Endothelial cell of umbilical vein (primary cell): ENCODE measurements around the gene TMPRSS3.

Source experiments
- EZH2 ChIP-seq: IDR thresholded peaks from 2 replicates; pipeline ENCODE4 v1.6.1; 2012; ENCODE audit warnings: borderline replicate concordance, low read depth, mild to moderate bottlenecking, moderate library complexity, low read length, inconsistent platforms; ENCODE audit not compliant: severe bottlenecking
- GATA2 ChIP-seq: IDR thresholded peaks from 2 replicates; pipeline ENCODE4 v1.7.0; 2011; ENCODE audit warnings: low read depth, mild to moderate bottlenecking, moderate library complexity, mixed read lengths, low read length; ENCODE audit not compliant: insufficient read length, insufficient read depth
- JUN ChIP-seq: IDR thresholded peaks from 2 replicates; pipeline ENCODE4 v1.6.1; 2011; ENCODE audit warnings: borderline replicate concordance, low read depth; ENCODE audit not compliant: insufficient read length, insufficient read depth
- MYC ChIP-seq: IDR thresholded peaks from one replicate; pipeline ENCODE4 v1.6.1; 2011; ENCODE audit warnings: mild to moderate bottlenecking, low read depth, low read length
- POLR2A ChIP-seq: IDR thresholded peaks from 2 replicates; pipeline ENCODE4 v1.6.1; 2012; ENCODE audit warnings: low read depth, mild to moderate bottlenecking, control low read depth, low read length
- POLR2AphosphoS5 ChIP-seq: IDR thresholded peaks from 2 replicates; pipeline ENCODE4 v1.6.1; 2012; ENCODE audit warnings: low read depth, mild to moderate bottlenecking, control low read depth, low read length, moderate library complexity; ENCODE audit not compliant: insufficient read depth
- TF ChIP-seq, protein P1 (sequence below), 2 donors: IDR thresholded peaks; 1 replicate in 1 of 2; 2 replicates in 1 of 2; pipeline ENCODE4 v1.5.1; 2011; ENCODE audit warnings: low read length in 2 of 2, mild to moderate bottlenecking in 2 of 2, moderate library complexity in 2 of 2, control low read depth in 1 of 2, inconsistent platforms in 1 of 2, low read depth in 1 of 2; ENCODE audit not compliant: insufficient read depth in 1 of 2; ENCODE audit errors: extremely low read depth in 1 of 2
- TF ChIP-seq, protein P2 (sequence below): IDR thresholded peaks from 2 replicates; pipeline ENCODE4 v1.6.1; 2011; ENCODE audit not compliant: insufficient read depth, insufficient read length

DNA sequence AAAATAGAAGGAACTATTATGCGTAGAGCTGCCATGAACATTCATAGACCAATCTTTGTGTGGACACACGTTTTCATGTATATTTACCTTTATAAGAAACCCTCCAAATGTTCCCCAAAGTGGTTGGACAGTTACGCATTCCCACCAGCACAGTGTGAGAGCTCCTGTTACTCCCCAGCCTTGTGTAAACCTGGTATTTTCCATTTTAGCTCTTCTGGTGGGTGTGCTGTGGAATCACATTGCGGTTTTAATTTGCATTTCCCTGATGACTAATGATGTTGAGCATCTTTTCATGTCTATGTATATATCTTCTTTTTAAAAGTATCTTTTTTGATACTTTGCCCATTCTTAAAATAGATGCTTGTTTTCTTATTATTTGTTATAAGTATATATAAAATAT, 4.7 kb upstream of the TMPRSS3 start:
- TF ChIP-seq POLR2AphosphoS5: no peak
- TF ChIP-seq, protein P1, sequence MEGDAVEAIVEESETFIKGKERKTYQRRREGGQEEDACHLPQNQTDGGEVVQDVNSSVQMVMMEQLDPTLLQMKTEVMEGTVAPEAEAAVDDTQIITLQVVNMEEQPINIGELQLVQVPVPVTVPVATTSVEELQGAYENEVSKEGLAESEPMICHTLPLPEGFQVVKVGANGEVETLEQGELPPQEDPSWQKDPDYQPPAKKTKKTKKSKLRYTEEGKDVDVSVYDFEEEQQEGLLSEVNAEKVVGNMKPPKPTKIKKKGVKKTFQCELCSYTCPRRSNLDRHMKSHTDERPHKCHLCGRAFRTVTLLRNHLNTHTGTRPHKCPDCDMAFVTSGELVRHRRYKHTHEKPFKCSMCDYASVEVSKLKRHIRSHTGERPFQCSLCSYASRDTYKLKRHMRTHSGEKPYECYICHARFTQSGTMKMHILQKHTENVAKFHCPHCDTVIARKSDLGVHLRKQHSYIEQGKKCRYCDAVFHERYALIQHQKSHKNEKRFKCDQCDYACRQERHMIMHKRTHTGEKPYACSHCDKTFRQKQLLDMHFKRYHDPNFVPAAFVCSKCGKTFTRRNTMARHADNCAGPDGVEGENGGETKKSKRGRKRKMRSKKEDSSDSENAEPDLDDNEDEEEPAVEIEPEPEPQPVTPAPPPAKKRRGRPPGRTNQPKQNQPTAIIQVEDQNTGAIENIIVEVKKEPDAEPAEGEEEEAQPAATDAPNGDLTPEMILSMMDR (IDR thresholded peaks at IDR 0.05; ENCODE audit: extremely low read depth in 1 of 2, insufficient read depth in 1 of 2, low read depth in 1 of 2, low read length in 2 of 2): no peak
- TF ChIP-seq, protein P2, sequence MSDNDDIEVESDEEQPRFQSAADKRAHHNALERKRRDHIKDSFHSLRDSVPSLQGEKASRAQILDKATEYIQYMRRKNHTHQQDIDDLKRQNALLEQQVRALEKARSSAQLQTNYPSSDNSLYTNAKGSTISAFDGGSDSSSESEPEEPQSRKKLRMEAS: no peak
- TF ChIP-seq JUN: no peak
- TF ChIP-seq POLR2A: no peak
- TF ChIP-seq EZH2: no peak
- TF ChIP-seq MYC: no peak
- TF ChIP-seq GATA2: no peak
